ENCODE data around the gene NDUFAF5.
"Not testable (repeated sequence)": the region's sequence is repeated elsewhere in the genome, so short reads cannot be mapped to it uniquely, and the experiment has no call there.

- not testable (repeated sequence) for TF ChIP-seq CTCF, POLR2AphosphoS5, POLR2A (IDR thresholded peaks at IDR 0.05)
Observed at GRCh38 chr20:13738187-13738586, 46.6 kb upstream of the NDUFAF5 start.

Measured in upper lobe of left lung (tissue), 4 donors.